IPS DF 4.7 (cell line): Measurements from ENCODE around the gene GSTO2.

Experiments used
- DNase-seq: peaks from one replicate; pipeline ENCODE4 v3.0.0-alpha.2; 2013; ENCODE audit warnings: low spot score; ENCODE audit errors: extremely low read depth

The GSTO2 gene

GRCh38 chr10:104307576-104308438 is 38.8 kb downstream of the GSTO2 start:
- no peak for DNase-seq

- DNase-seq: no peak
Observed at GRCh38 chr10:104308439-104308903, 39.5 kb downstream of the GSTO2 start.

- no peak for DNase-seq
Observed at GRCh38 chr10:104309980-104310978, 41.3 kb downstream of the GSTO2 start.

- DNase-seq: no peak
Observed at GRCh38 chr10:104311184-104311720, 42.3 kb downstream of the GSTO2 start.

GRCh38 chr10:104314591-104315485 is 45.9 kb downstream of the GSTO2 start:
- no peak for DNase-seq

GRCh38 chr10:104315486-104315921 is 46.5 kb downstream of the GSTO2 start:
- DNase-seq: no peak

- no peak for DNase-seq
Observed at GRCh38 chr10:104316321-104317099, 47.5 kb downstream of the GSTO2 start.

- DNase-seq: no peak
Observed at GRCh38 chr10:104317269-104317710, 48.3 kb downstream of the GSTO2 start.

GRCh38 chr10:104317726-104318299 is 48.8 kb downstream of the GSTO2 start:
- DNase-seq: no peak

GRCh38 chr10:104318326-104318725 is 49.3 kb downstream of the GSTO2 start:
- DNase-seq: no peak

- no peak for DNase-seq
Observed at GRCh38 chr10:104318810-104319741, 50.1 kb downstream of the GSTO2 start.

GRCh38 chr10:104321226-104321625 is 52.2 kb downstream of the GSTO2 start:
- DNase-seq: no peak

GRCh38 chr10:104321725-104322415 is 52.9 kb downstream of the GSTO2 start:
- DNase-seq: no peak

GRCh38 chr10:104322416-104322782 is 53.4 kb downstream of the GSTO2 start:
- DNase-seq: no peak

GRCh38 chr10:104323085-104323484 is 54.1 kb downstream of the GSTO2 start:
- no peak for DNase-seq

- DNase-seq: no peak
Observed at GRCh38 chr10:104323760-104324201, 54.8 kb downstream of the GSTO2 start.

GRCh38 chr10:104324221-104324686 is 55.3 kb downstream of the GSTO2 start:
- no peak for DNase-seq
